SU-DHL-6 (cell line): ENCODE data around the gene MRPL36.

Experiments
- CTCF ChIP-seq: fragments of 200-600 bp; sonication (generic); IDR thresholded peaks from one replicate; pipeline ENCODE4 v1.5.1; 2017; ENCODE audit warnings: antibody characterized with exemption, mild to moderate bottlenecking, low read length, moderate library complexity; ENCODE audit not compliant: insufficient read depth, poor library complexity, severe bottlenecking
- EZH2phosphoT487 ChIP-seq: fragments of 200-600 bp; sonication (generic), shearing (Covaris generic); conservative IDR thresholded peaks from 2 replicates; pipeline ENCODE4 v1.6.1; 2018; ENCODE audit warnings: mild to moderate bottlenecking, antibody characterized with exemption, low read length, moderate library complexity, mixed read lengths

GRCh38 chr5:1805736-1806135, 6.1 kb upstream of the MRPL36 start:
- no peak for TF ChIP-seq CTCF
- TF ChIP-seq EZH2phosphoT487, result no peak
